SU-DHL-6 (cell line): ENCODE data around the gene PTPRK.

ENCODE experiments used
- H2AFZ ChIP-seq: fragments of 200-600 bp; sonication (generic); 2 replicates; pipeline ENCODE4 v1.6.1; 2014; ENCODE audit warnings: low read depth, mild to moderate bottlenecking, moderate library complexity, mixed read lengths, antibody characterized with exemption, low read length; ENCODE audit not compliant: severe bottlenecking
- H3F3A ChIP-seq: fragments of 200-600 bp; shearing (Covaris generic); 2 replicates; pipeline ENCODE4 v1.6.0; 2016; ENCODE audit warnings: antibody characterized with exemption, mild to moderate bottlenecking; ENCODE audit not compliant: insufficient read depth
- H3K27ac ChIP-seq: fragments of 200-600 bp; sonication (generic); 2 replicates; pipeline ENCODE4 v1.5.1; 2016; ENCODE audit warnings: low read depth, mild to moderate bottlenecking, low read length, moderate library complexity, mixed read lengths
- H3K27me3 ChIP-seq: fragments of 200-600 bp; sonication (generic), shearing (Covaris generic); 2 replicates; pipeline ENCODE4 v1.6.0; 2014; ENCODE audit warnings: mild to moderate bottlenecking, low read length
- H3K36me3 ChIP-seq: fragments of 200-600 bp; sonication (generic); 2 replicates; pipeline ENCODE4 v1.6.1; 2014; ENCODE audit warnings: mild to moderate bottlenecking, low read length, mixed read lengths
- H3K4me2 ChIP-seq: fragments of 300-600, 200-600 bp; shearing (Covaris generic), sonication (generic); 2 replicates; pipeline ENCODE4 v1.6.0; 2014; ENCODE audit warnings: low read length, low read depth, mild to moderate bottlenecking; ENCODE audit not compliant: poor library complexity, severe bottlenecking
- H3K4me3 ChIP-seq: fragments of 200-600 bp; sonication (generic); 2 replicates; pipeline ENCODE4 v1.5.1; 2014; ENCODE audit warnings: antibody characterized with exemption, low read length, mild to moderate bottlenecking, mixed read lengths; ENCODE audit not compliant: insufficient read depth, poor library complexity, severe bottlenecking
- H3K79me2 ChIP-seq: fragments of 200-600 bp; sonication (generic); 2 replicates; pipeline ENCODE4 v1.6.1; 2014; ENCODE audit warnings: mild to moderate bottlenecking, low read length, moderate library complexity; ENCODE audit not compliant: insufficient read depth
- H3K9ac ChIP-seq: fragments of 200-600 bp; sonication (generic); 2 replicates; pipeline ENCODE4 v1.7.0; 2014; ENCODE audit warnings: mild to moderate bottlenecking, low read length
- H3K9me2 ChIP-seq: fragments of 200-600 bp; sonication (generic); replicated peaks from 2 replicates; pipeline ENCODE4 v1.6.1; 2014; ENCODE audit warnings: low read length; ENCODE audit not compliant: insufficient read depth
- H3K9me3 ChIP-seq: fragments of 200-600 bp; sonication (generic); 2 replicates; pipeline ENCODE4 v1.6.1; 2014; ENCODE audit warnings: low read length, mixed read lengths; ENCODE audit not compliant: insufficient read depth
- H4K20me1 ChIP-seq: fragments of 200-600 bp; sonication (generic); 2 replicates; pipeline ENCODE4 v1.6.1; 2014; ENCODE audit warnings: low read depth, mild to moderate bottlenecking, antibody characterized with exemption, low read length, moderate library complexity, mixed read lengths
- EZH2phosphoT487 ChIP-seq: fragments of 200-600 bp; sonication (generic), shearing (Covaris generic); conservative IDR thresholded peaks from 2 replicates; pipeline ENCODE4 v1.6.1; 2018; ENCODE audit warnings: mild to moderate bottlenecking, antibody characterized with exemption, low read length, moderate library complexity, mixed read lengths
- TF ChIP-seq, protein P1 (sequence below): fragments of 200-600 bp; sonication (generic); IDR thresholded peaks from one replicate; pipeline ENCODE4 v1.5.1; 2017; ENCODE audit warnings: antibody characterized with exemption, mild to moderate bottlenecking, low read length, moderate library complexity; ENCODE audit not compliant: insufficient read depth, poor library complexity, severe bottlenecking

PTPRK gene

DNA sequence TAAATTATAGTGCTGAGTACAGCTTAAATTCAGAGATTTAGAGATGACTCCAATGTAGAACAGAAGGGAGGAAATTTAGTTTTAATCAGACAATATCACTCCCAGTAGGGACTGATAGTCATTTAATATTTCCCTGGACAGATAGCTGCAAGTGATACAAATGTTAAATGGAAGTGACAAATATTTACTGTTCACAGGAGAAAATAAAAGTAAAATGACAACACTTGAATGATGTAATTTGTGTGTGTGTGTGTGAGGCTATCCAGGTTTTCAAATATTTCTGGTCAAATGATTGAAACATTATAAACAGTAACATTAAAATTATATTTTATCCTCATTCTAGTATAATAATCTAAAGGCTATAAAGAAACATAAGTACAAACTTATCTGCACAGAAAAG is 399.2 kb downstream of the PTPRK start:
- Histone ChIP-seq H3K27ac (no peak overlapping the region), H3K9me2 (no peaks in the 10 kb centered on the region), H3K9ac (no peak overlapping the region), H3K4me2 (no peak overlapping the region), H3K9me3 (no peaks in the 10 kb centered on the region), H3F3A (no peaks in the 10 kb centered on the region), H3K27me3 (no peaks in the 10 kb centered on the region), H2AFZ (no peak overlapping the region), H3K79me2 (no peaks in the 10 kb centered on the region), H3K4me3 (no peak overlapping the region), H3K36me3 (no peaks in the 10 kb centered on the region), H4K20me1 (no peaks in the 10 kb centered on the region; the same call in 1 of the 2 replicates)
- TF ChIP-seq, protein P1, sequence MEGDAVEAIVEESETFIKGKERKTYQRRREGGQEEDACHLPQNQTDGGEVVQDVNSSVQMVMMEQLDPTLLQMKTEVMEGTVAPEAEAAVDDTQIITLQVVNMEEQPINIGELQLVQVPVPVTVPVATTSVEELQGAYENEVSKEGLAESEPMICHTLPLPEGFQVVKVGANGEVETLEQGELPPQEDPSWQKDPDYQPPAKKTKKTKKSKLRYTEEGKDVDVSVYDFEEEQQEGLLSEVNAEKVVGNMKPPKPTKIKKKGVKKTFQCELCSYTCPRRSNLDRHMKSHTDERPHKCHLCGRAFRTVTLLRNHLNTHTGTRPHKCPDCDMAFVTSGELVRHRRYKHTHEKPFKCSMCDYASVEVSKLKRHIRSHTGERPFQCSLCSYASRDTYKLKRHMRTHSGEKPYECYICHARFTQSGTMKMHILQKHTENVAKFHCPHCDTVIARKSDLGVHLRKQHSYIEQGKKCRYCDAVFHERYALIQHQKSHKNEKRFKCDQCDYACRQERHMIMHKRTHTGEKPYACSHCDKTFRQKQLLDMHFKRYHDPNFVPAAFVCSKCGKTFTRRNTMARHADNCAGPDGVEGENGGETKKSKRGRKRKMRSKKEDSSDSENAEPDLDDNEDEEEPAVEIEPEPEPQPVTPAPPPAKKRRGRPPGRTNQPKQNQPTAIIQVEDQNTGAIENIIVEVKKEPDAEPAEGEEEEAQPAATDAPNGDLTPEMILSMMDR = no peak
- no peak for TF ChIP-seq EZH2phosphoT487

DNA sequence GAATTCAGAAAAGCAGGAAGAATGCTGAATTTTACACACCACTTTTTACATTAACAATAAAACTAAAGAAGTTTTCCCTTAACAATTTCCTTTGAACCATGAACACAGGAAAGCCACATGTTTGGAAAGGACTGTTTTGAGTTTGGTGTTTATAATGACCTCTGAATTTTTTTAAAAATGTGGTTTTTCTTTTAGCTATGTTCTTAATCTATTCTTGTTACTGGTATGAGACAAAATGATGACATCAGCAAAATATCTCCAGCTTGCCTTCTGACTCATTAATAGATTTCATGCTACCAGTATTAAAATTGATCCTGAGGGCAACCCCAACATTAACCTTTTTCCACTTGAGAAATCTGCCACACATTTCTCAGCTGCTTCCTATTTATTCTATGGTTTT is 402.0 kb downstream of the PTPRK start:
- Histone ChIP-seq H2AFZ (no peak overlapping the region), H3K4me2 (no peak overlapping the region), H3K4me3 (no peak overlapping the region), H3K27ac (no peak overlapping the region), H3F3A (no peaks in the 10 kb centered on the region), H4K20me1 (no peaks in the 10 kb centered on the region; the same call in 1 of the 2 replicates), H3K9ac (no peak overlapping the region), H3K9me3 (no peaks in the 10 kb centered on the region), H3K27me3 (no peaks in the 10 kb centered on the region), H3K36me3 (no peaks in the 10 kb centered on the region), H3K79me2 (no peaks in the 10 kb centered on the region), H3K9me2 (no peaks in the 10 kb centered on the region)
- TF ChIP-seq, protein P1 = no peak
- no peak for TF ChIP-seq EZH2phosphoT487

DNA sequence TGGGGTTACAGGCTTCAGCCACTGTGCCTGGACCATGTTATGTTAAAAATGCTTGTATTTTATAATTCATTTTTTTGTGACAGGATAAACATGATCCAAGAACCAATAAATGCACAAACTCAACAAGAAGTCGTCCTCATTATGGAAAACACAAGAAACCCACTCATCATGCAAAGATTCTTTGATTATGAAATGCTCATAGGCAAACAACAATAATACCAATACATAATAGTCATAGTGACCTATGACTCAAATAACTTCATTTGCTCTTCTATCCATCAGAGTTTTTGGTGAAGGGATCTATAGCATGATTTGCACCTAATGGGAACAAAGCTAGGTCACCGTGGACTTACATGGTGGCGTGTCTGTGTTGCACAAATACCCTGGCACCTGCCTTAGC is 402.5 kb downstream of the PTPRK start:
- no peak for TF ChIP-seq EZH2phosphoT487
- Histone ChIP-seq H4K20me1 (no peaks in the 10 kb centered on the region; the same call in 1 of the 2 replicates), H3K4me2 (no peak overlapping the region), H3K4me3 (no peak overlapping the region), H3K9me2 (no peaks in the 10 kb centered on the region), H3K9me3 (no peaks in the 10 kb centered on the region), H3K27ac (no peak overlapping the region), H2AFZ (no peak overlapping the region), H3K9ac (no peak overlapping the region), H3K27me3 (no peaks in the 10 kb centered on the region), H3K79me2 (no peaks in the 10 kb centered on the region), H3F3A (no peaks in the 10 kb centered on the region), H3K36me3 (no peaks in the 10 kb centered on the region)

DNA sequence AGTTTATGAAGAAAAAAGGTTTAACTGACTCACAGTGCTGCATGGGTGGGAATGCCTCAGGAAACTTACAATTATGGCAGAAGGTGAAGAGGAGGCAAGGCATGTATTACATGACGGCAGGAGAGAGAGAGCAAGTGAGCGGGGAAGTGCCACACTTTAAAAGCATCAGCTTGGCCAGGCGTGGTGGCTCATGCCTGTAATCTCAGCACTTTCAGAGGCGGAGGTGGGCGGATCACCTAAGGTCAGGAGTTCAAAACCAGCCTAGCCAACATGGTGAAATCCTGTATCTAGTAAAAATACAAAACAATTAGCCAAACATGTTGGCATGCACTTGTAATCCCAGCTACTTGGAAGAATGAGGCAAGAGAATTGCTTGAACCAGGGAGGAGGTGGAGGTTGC is 406.2 kb downstream of the PTPRK start:
- no peaks in the 10 kb centered on the region for H3K9me2 ChIP-seq
- TF ChIP-seq, protein P1 = no peak
- no peak for TF ChIP-seq EZH2phosphoT487
- no peak overlapping the region for H3K27ac ChIP-seq
- H3K9me3 ChIP-seq = no peaks in the 10 kb centered on the region
- no peaks in the 10 kb centered on the region; the same call in 1 of the 2 replicates for H4K20me1 ChIP-seq
- no peaks in the 10 kb centered on the region for H3F3A ChIP-seq
- H2AFZ ChIP-seq = no peak overlapping the region
- no peak overlapping the region for H3K9ac ChIP-seq
- H3K36me3 ChIP-seq = no peaks in the 10 kb centered on the region
- no peaks in the 10 kb centered on the region for H3K79me2 ChIP-seq
- no peak overlapping the region for H3K4me3 ChIP-seq
- no peaks in the 10 kb centered on the region for H3K27me3 ChIP-seq
- H3K4me2 ChIP-seq = no peak overlapping the region
